Epithelial cell of esophagus (primary cell): Measurements from ENCODE around the gene SPPL2B.

Experiments
- DNase-seq: peaks from one replicate; pipeline ENCODE4 v3.0.0; 2010; ENCODE audit warnings: low read depth
- H3K4me3 ChIP-seq: 2 replicates; pipeline ENCODE4 v1.5.1; 2011; ENCODE audit warnings: mild to moderate bottlenecking, low read length, control low read depth
- TF ChIP-seq, protein P1 (sequence below): IDR thresholded peaks from 2 replicates; pipeline ENCODE4 v1.5.1; 2011; ENCODE audit warnings: low read depth, mild to moderate bottlenecking, low read length, control low read depth, inconsistent platforms; ENCODE audit not compliant: insufficient read depth; ENCODE audit errors: missing control alignments

The SPPL2B gene

DNA sequence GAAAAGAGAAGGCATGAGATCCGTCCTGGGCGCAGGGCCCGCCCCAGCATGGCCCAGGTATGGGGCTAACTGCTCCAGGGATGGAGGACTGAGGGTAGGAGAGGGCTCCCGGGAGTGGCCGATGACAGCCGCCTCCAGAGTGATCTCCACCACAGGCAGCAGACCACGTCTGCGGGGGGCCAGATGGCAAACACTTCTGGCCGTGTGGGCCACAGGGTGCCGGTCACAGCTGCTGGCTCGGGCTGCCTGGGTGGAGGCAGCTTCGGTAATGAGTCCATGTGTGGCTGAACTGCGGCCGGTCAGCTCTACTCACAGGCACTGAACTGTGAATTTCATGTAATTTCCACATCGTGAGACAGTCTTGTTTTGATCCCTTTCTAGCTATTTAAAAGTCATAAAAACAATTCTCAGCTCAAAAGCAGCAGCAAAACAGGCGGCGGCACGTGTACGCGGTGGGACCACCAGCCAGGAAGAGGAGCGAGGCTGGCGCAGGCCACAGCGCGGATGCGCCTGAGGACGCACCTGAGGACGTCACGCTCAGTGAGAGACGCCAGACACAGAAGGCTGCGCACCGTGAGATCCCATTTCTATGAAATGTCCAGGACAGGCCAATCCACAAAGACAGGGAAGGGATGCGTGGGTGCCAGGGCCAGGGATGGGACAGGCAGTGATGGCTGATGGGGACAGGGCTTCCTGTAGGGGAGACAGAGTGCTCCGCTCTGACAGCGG is 4.1 kb upstream of the SPPL2B start:
- DNase-seq, result no peak
- TF ChIP-seq, protein P1, sequence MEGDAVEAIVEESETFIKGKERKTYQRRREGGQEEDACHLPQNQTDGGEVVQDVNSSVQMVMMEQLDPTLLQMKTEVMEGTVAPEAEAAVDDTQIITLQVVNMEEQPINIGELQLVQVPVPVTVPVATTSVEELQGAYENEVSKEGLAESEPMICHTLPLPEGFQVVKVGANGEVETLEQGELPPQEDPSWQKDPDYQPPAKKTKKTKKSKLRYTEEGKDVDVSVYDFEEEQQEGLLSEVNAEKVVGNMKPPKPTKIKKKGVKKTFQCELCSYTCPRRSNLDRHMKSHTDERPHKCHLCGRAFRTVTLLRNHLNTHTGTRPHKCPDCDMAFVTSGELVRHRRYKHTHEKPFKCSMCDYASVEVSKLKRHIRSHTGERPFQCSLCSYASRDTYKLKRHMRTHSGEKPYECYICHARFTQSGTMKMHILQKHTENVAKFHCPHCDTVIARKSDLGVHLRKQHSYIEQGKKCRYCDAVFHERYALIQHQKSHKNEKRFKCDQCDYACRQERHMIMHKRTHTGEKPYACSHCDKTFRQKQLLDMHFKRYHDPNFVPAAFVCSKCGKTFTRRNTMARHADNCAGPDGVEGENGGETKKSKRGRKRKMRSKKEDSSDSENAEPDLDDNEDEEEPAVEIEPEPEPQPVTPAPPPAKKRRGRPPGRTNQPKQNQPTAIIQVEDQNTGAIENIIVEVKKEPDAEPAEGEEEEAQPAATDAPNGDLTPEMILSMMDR, result no peak
- no peak overlapping the region for H3K4me3 ChIP-seq

DNA sequence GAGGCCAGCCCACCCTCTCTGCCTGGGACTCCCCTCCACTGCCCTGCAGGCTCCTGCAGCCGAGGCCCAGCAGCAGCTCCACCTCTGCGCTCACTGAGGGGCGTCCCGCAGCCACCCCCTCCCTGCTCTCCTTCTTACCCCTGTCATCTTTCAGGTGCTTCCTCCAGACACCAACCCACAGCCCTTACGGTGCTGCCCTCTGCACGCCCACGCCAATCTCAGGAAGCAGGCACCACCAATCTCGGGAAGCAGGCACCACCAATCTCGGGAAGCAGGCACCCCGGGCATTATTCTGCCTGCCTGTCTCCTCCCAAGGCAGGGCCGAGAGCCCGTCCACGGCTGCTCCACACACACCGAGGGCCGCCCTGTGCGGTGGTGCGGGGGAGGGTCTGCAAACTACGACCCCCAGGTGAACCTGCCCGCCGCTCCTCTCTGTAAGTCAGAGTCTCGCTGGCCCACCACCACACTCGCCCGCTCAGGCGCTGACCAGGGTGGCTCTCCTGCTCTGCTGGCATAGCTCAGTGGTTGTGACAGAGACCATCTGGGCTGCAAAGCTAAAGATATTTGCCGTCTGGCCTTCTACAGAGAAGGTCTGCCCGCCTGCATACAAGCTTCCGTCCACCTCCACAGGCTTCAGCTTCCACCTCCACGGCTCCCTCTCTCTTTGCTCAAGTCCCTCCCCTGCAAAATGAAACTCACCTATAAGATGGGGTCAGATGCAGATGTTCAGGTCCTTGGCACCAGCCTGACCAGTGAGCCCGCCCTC is 3.0 kb upstream of the SPPL2B start:
- DNase-seq, result no peak
- TF ChIP-seq, protein P1, result no peak
- H3K4me3 ChIP-seq, result no peak overlapping the region

DNA sequence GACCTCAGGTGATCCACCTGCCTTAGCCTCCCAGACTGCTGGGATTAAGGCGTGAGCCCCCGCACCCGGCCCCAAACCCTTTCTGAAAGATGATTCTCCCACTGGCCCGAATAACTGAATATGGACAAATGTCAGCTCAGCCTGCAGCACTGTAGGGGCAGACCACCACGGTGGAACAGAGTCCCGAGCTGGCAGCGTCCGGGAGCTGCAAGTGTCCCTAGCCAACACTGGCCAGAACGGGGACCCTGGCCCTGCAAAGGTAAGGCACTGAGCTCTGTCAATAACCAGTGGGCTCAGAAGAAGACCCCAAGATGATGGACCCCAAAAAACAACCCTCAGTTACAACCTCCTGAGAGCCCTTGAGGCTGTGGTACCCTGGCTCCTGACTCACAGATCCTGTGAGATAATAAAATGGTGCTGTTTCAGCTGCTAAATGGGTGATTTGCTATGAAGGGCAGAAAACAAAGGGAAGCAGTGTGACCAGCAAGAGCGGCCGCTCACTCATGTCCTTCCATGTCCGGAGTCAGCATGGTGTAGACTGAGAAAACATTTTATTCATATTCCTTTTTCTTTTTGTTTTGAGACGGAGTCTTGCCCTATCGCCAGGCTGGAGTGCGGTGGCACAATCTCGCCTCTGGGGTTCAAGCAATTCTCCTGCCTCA is 1.7 kb upstream of the SPPL2B start:
- TF ChIP-seq, protein P1, result no peak

DNA sequence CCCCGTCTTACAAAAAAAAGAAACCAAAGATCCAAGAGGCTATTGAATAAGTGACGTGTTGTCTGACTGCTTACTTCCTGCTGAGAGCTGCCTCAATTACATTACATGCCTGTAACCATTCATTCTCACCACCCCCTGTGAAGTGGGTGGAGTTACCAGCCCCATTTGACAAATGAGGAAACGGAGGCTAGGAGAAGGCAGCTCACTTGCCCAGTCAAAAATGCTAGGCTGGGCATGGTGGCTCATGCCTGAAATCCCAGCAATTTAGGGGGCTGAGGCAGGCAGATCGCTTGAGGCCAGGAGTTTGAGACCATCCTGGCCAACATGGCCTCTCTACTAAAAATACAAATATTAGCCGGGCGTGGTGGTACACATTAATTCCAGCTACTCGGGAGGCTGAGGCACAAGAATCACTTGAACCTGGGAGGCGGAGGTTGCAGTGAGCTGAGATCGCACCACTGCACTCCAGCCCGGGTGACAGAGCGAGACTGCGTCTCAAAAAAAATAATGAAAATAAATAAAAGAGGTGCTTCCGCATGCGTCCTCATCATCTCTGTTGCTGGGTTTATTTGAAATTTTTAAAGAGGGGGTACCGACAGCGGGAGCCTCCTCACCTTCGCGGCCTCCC is 597 bp upstream of the SPPL2B start:
- peak overlapping the region; percentile 95 for H3K4me3 ChIP-seq
- TF ChIP-seq, protein P1, result no peak
- DNase-seq, result peak; percentile 94

More for the DNA sequence above, 1.7 kb upstream of the SPPL2B start:
- DNase-seq, result no peak
- H3K4me3 ChIP-seq, result no peak overlapping the region

DNA sequence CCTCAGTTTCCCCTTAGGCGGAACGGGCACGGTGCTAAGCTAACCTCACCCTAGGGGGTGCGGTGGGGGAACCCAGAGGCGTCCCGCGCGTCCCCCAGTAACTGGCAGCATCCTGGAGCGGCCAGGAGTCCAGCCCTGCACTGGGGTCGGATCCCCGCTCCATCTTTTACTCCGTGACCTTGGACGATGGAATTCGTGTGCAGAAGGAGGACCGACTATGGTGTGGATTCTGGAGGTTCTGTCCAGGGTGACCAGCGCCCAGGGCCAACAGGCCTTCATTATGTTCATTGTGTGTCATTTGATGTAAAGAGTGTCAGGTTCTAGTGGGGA is 630 bp downstream of the SPPL2B start:
- TF ChIP-seq, protein P1, result no peak
- no peak for DNase-seq
- peak overlapping the region; percentile 95 for H3K4me3 ChIP-seq

DNA sequence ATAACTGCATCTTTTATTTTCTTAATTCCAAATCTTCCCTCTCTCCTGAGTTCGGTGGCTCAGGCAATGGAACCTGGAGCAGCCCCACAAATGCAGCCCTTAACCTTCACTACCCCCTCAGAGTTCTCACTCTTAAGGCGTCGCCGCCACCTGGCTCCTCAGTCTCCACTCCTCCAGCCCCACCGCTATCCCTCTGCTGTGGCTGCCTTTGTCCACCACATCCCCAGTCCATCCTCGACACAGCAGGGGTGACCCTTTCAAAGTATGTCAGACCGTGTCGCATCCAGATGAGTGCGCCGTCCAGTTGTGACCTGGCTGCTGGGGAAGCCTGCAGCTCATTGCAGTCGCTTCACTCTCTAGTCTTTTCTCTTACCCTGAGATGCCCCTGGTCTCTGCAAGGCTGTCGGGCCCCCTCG is 1.0 kb downstream of the SPPL2B start:
- no peak for DNase-seq
- TF ChIP-seq, protein P1, result no peak
- H3K4me3 ChIP-seq, result peak overlapping the region; percentile 95
